Right ventricle myocardium inferior (tissue), 1 donor: ENCODE measurements around the gene EMD. TPM values are rescaled to one million over a fixed set of nuclear protein-coding genes. Genes with fewer than 3 reads are reported as not detected.
A peak's percentile ranks its signal among the peaks of the same experiment; 100 is the strongest.

Source experiments
- ATAC-seq: fragments of 200-7000 bp; cut with Tn5 transposase; one replicate; pipeline ENCODE4 v1.9.1; 2020; ENCODE audit warnings: mild to moderate bottlenecking, moderate library complexity
- DNase-seq: peaks from one replicate; pipeline ENCODE4 v3.0.0; 2021; ENCODE audit errors: missing footprints
- intact Hi-C: fragments of 100-400 bp; cut with DNase I; formaldehyde crosslinking; loops from one replicate; pipeline ENCODE4 v1.11.0; 2022
- total RNA-seq: library from RNA; stranded (reverse); fragmentation: NEBNext Ultra II Directional; extraction: Animal tissue kit (Norgen Biotek cat#: 25700); gene quantifications from one replicate; pipeline ENCODE4 v1.2.1, GENCODE V29; 2021
- donor health status: DM: no; HTN: yes; CAD: no; lungs with severe emphysema.

Gene EMD
- total RNA-seq, 1 donor from 2014 or later: 51.1 TPM

GRCh38 chrX:154428176-154429171 lies 49.4 kb downstream of the EMD start, which contains the start of gene ATP6AP1:
ATP6AP1 (plus strand) TSS chrX:154428677; CDS start chrX:154428693, 16 bp downstream.
- ATAC-seq: peak; percentile 99
- DNase-seq: peak; percentile 97
- intact Hi-C loops: no loop called here

DNA sequence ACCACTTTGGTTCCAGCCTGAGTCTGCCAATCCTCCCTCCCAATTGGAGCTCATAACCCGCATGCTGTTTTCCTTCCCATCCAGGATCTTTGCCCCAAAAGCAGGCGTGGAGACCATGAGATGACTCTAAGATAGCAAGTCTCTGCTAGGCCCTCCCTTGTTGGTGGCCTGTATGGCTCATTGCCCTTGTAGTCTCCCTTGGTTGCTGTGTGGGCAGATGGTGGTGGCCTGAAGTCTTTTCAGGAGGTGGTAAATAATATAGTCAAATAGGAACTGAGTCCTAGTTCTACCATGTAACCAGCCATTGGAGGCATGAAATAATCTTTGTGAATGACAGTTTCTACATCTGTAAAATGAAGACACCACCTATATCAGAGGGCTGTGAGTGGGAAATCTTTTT lies 50.6 kb downstream of the EMD start:
- ATAC-seq (no peak), DNase-seq (no peak)
- intact Hi-C loops: loop anchor here (2.0 kb wide), 1 partner anchor 17 kb away; no protein-coding TSS in a partner anchor

GRCh38 chrX:154430479-154430878 lies 51.4 kb downstream of the EMD start:
- ATAC-seq: no peak
- intact Hi-C loops: loop anchor here (2.0 kb wide), 1 partner anchor 18 kb away; no protein-coding TSS in a partner anchor
- DNase-seq: no peak

- intact Hi-C loops: loop anchor here (2.0 kb wide), 1 partner anchor 18 kb away; no protein-coding TSS in a partner anchor
- ATAC-seq: no peak
- DNase-seq: no peak
These were observed 51.8 kb downstream of the EMD start for GRCh38 chrX:154430916-154431315.

Other genes with a start within 250 kb of the EMD start
- gene OPN1LW, start 235.1 kb upstream of the EMD start, total RNA-seq: not detected
- not detected for gene OPN1MW, start 196.7 kb upstream of the EMD start, total RNA-seq
- gene OPN1MW2, start 159.5 kb upstream of the EMD start, total RNA-seq: not detected
- gene OPN1MW3, start 121.7 kb upstream of the EMD start, total RNA-seq: not detected
- not detected for gene TEX28, start 84.2 kb upstream of the EMD start, total RNA-seq
- gene TKTL1, start 83.5 kb upstream of the EMD start, total RNA-seq: 13.0 TPM
- 253 TPM for gene FLNA, start 4.7 kb upstream of the EMD start, total RNA-seq
- gene RPL10, start 19.1 kb downstream of the EMD start, total RNA-seq: 2,181 TPM
- gene DNASE1L1, start 30.0 kb downstream of the EMD start, total RNA-seq: 52.3 TPM
- gene TAFAZZIN, start 32.2 kb downstream of the EMD start, total RNA-seq: 36.1 TPM
- 83.0 TPM for gene ATP6AP1, start 49.4 kb downstream of the EMD start, total RNA-seq
- 85.2 TPM for gene GDI1, start 57.9 kb downstream of the EMD start, total RNA-seq
- gene FAM50A, start 64.8 kb downstream of the EMD start, total RNA-seq: 47.3 TPM
- gene PLXNA3, start 79.0 kb downstream of the EMD start, total RNA-seq: 23.2 TPM
- 18.5 TPM for gene LAGE3, start 100.0 kb downstream of the EMD start, total RNA-seq
- gene UBL4A, start 107.3 kb downstream of the EMD start, total RNA-seq: 58.4 TPM
- gene SLC10A3, start 111.3 kb downstream of the EMD start, total RNA-seq: 13.0 TPM
- 62.1 TPM for gene FAM3A, start 136.9 kb downstream of the EMD start, total RNA-seq
- 15.0 TPM for gene G6PD, start 167.6 kb downstream of the EMD start, total RNA-seq
- gene IKBKG, start 168.3 kb downstream of the EMD start, total RNA-seq: 15.5 TPM
- not detected for gene CTAG1A, start 205.8 kb downstream of the EMD start, total RNA-seq
- not detected for gene CTAG1B, start 240.0 kb downstream of the EMD start, total RNA-seq